GM12874 (cell line): ENCODE data around the gene ARHGAP18.

Experiments used
- TF ChIP-seq, protein P1 (sequence below): IDR thresholded peaks from 2 replicates; pipeline ENCODE4 v1.5.1; 2011; ENCODE audit warnings: low read depth, mild to moderate bottlenecking, control low read depth, low read length, moderate library complexity; ENCODE audit not compliant: insufficient read depth

The ARHGAP18 gene

DNA sequence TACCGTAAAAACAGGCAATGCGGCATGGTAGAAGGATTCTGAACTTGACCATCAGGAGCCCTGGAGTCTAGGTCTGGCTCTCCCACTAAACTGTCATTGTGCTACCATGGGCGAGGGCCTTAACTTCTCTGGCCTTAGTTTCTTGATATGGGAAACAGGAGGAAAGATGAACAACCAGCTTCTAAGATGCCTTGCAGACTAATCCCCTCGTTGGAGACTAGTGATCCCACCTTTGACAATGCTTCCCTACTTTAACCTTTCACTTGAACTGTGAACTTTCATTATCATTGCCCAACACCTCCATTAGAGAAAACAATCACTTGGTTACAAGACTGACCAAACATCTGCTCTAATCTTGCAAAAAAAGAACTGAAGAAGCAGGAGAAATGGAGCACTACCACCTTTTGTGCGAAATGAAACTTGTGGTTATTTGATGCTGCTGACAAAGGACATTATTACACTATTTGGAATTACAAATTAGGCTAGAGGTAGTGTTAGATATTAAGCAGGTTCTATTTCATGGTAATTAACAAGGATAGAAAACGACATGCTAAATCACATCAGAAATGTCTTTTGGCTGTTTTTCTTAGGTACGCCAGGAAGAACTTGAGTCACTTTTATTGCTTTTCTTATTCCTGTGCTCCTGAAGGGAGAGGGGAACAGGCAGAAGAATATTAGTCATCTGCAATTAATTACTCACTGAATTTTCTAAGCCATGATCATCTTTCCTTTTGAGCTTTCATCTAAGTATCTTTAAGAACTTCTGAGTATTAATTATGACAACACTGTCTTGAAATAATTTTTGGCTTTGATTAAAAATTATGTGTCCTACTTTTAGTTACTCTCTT, 39.1 kb upstream of the ARHGAP18 start:
- TF ChIP-seq, protein P1, sequence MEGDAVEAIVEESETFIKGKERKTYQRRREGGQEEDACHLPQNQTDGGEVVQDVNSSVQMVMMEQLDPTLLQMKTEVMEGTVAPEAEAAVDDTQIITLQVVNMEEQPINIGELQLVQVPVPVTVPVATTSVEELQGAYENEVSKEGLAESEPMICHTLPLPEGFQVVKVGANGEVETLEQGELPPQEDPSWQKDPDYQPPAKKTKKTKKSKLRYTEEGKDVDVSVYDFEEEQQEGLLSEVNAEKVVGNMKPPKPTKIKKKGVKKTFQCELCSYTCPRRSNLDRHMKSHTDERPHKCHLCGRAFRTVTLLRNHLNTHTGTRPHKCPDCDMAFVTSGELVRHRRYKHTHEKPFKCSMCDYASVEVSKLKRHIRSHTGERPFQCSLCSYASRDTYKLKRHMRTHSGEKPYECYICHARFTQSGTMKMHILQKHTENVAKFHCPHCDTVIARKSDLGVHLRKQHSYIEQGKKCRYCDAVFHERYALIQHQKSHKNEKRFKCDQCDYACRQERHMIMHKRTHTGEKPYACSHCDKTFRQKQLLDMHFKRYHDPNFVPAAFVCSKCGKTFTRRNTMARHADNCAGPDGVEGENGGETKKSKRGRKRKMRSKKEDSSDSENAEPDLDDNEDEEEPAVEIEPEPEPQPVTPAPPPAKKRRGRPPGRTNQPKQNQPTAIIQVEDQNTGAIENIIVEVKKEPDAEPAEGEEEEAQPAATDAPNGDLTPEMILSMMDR, result no peak

DNA sequence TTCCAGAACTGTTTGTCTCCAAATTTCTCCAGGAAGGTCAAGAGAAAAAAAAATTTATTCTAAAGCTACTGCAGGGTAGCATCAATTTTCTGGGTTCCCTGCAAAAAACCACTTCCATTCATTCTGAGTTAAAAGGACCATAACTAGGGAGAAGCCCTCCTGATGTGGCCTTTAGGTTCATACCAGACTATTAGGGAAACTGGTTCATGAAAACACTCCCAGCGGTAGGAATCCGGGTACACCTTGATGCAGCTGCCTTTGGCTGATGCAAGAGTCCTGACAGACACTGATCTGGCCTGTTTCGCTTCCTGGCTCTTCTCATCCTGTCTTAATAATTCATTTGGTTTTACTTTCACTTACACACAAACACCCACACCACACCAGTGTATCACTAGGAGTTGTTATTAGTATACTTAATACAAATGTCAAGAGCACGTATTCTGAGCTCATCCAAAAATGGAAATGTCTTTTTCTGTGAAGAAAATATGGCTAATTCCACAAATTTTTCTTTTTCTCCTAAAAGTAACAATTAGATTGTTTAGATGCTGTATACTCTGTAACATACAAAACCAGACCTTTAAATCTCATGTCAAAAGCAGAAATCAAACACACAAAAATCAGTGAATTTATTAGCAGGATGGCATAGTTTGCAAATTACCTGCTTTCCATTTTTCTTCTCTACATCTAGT, 38.4 kb upstream of the ARHGAP18 start:
- TF ChIP-seq, protein P1, result no peak

DNA sequence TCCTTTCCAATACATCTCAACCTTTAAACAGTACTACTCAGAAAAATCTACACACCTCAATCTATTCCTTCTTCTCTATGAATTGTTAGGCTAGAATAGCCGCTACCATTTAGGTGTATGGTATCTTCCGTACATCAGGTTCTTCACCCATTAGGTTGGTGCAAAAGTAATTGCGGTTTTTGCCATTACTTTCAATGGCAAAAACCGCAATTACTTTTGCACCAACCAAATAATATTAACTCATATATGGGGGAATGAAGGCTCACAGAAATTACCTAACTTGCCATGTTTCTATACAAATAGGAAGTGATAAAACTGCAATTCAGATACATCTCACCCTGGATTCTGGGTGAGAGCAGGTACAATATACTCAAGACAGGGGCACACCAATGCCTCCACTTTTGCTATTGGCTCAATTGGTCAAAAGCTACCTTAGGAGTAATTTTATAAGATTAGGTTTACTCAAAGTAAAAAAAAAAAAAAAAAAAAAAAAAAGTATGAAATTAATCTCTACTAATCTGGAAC, 37.7 kb upstream of the ARHGAP18 start:
- TF ChIP-seq, protein P1, result no peak

DNA sequence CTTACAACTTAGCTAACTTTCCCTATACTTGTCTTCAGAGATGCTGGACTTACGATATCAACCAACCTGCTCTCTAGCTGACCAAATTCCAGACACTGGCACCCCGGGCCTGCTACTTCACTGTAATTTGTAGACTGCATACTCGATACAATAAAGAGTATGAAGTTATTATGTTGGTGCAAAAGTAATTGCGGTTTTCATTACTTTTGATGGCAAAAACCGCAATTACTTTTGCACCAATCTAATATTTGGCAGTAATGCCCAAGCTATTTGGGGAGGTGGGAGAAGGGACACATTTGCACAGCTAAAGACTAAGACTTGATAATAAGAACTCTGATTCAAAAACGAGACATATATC, 34.9 kb upstream of the ARHGAP18 start:
- TF ChIP-seq, protein P1, result no peak

DNA sequence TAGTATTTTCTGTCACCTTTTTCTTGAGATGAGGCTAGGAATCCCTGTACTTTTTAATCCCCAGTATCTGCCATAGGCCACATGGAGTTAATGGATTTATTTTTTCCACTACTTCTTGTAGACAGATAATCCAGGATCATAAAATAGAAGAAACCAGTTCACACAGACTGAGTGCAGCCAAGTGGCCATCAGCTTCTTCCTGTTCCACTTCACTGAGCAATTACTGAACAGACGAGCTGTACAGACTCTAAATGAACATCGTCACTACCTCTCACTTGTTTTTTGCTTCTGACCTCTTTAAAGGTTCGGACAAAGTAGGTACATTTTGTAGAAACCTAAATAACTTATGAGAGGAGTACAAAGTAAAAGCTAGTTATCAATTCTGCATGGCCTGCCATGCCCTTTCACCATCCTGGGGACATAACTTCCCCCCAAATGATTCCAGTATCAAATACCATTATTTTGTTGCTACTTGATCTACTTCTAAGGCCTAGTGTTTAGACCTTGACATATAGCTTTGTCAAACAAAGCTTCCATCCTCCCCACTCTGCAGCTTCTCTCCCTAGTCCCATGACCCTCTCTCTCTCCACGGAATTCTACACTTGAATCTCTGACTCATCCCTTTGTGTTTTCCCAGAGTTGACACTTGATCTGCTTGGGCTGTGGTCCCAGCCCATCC, 34.4 kb upstream of the ARHGAP18 start:
- TF ChIP-seq, protein P1, result no peak

DNA sequence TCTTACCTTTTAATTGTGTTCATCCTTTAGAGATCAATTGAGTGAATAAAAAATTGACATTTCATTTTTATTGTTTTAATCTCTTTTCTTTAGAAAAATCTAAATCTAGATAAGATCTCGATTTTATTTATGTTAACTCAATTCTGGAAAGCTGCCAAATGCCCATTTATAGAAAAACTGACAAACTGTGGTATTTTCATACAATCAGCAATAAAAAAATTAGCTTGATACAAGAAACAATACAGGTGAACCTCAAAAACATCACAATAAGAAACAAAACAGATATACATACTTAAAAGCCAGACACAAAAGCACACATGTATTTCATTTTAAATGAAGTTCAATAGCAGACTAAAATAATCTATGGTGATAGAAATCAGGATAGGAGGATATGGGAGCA, 30.0 kb upstream of the ARHGAP18 start:
- TF ChIP-seq, protein P1, result no peak

DNA sequence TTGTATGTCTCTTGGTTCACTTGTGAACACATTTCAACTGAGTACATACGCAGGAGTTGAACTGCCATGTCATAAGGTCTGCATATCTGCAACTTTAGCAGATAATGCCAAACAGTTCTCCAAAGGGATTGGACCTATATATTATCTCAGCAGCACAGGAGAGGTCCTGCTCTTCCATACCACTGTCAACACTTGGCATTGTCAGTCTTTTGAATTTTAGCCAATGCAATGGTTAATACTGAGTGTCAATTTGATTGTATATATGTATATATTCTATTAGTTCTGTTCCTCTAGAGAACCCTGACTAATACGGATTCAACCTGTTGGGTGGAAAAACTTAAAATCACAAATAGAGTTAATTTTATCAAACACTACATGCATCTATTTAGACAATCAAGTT, 26.1 kb upstream of the ARHGAP18 start:
- TF ChIP-seq, protein P1, result no peak
